CD4-positive, alpha-beta T cell treated with Interleukin-2 at 100 ng/mL for 4 hours (primary cell): ENCODE data around the gene SLC38A4.

ENCODE experiments used
- DNase-seq: peaks from one replicate; pipeline ENCODE4 v3.0.0-alpha.2; 2020; ENCODE audit warnings: low spot score

SLC38A4 gene

GRCh38 chr12:46811185-46811584 is 14.6 kb downstream of the SLC38A4 start:
- DNase-seq: no peak

- no peak for DNase-seq
Measured at GRCh38 chr12:46808955-46809697, 16.7 kb downstream of the SLC38A4 start.

- DNase-seq: no peak
Measured at GRCh38 chr12:46808317-46808716, 17.5 kb downstream of the SLC38A4 start.

GRCh38 chr12:46804054-46804453 is 21.7 kb downstream of the SLC38A4 start:
- no peak for DNase-seq

GRCh38 chr12:46803517-46803916 is 22.3 kb downstream of the SLC38A4 start:
- DNase-seq: no peak

GRCh38 chr12:46801293-46801692 is 24.5 kb downstream of the SLC38A4 start:
- DNase-seq: no peak

- no peak for DNase-seq
Measured at GRCh38 chr12:46800160-46800559, 25.6 kb downstream of the SLC38A4 start.

GRCh38 chr12:46798648-46799047 is 27.1 kb downstream of the SLC38A4 start:
- no peak for DNase-seq

GRCh38 chr12:46798056-46798455 is 27.7 kb downstream of the SLC38A4 start:
- DNase-seq: no peak

GRCh38 chr12:46795988-46796387 is 29.8 kb downstream of the SLC38A4 start:
- DNase-seq: no peak

GRCh38 chr12:46794593-46795190 is 31.1 kb downstream of the SLC38A4 start:
- DNase-seq: no peak

GRCh38 chr12:46792925-46793324 is 32.9 kb downstream of the SLC38A4 start:
- no peak for DNase-seq

GRCh38 chr12:46790066-46790465 is 35.7 kb downstream of the SLC38A4 start:
- DNase-seq: no peak

- DNase-seq: no peak
Measured at GRCh38 chr12:46788072-46788887, 37.5 kb downstream of the SLC38A4 start.

- no peak for DNase-seq
Measured at GRCh38 chr12:46787496-46788055, 38.2 kb downstream of the SLC38A4 start.

GRCh38 chr12:46786774-46787173 is 39.0 kb downstream of the SLC38A4 start:
- DNase-seq: no peak

- no peak for DNase-seq
Measured at GRCh38 chr12:46785382-46785781, 40.4 kb downstream of the SLC38A4 start.

GRCh38 chr12:46783871-46784270 is 41.9 kb downstream of the SLC38A4 start:
- DNase-seq: no peak

GRCh38 chr12:46779879-46780278 is 45.9 kb downstream of the SLC38A4 start:
- no peak for DNase-seq

GRCh38 chr12:46779063-46779462 is 46.7 kb downstream of the SLC38A4 start:
- DNase-seq: no peak

GRCh38 chr12:46778415-46778814 is 47.4 kb downstream of the SLC38A4 start:
- DNase-seq: no peak

GRCh38 chr12:46777587-46777986 is 48.2 kb downstream of the SLC38A4 start:
- no peak for DNase-seq

- no peak for DNase-seq
Measured at GRCh38 chr12:46775796-46776195, 50.0 kb downstream of the SLC38A4 start.
